H54 (cell line): ENCODE results near the gene TMC1.
"Not testable (repeated sequence)": the region's sequence is repeated elsewhere in the genome, so short reads cannot be mapped to it uniquely, and the experiment has no call there.

Experiments used
- DNase-seq: peaks from one replicate; pipeline ENCODE4 v3.0.0; 2011; ENCODE audit warnings: low spot score, mixed read lengths; ENCODE audit not compliant: insufficient read length
- FAIRE-seq: peaks from 3 replicates; lab custom pipeline; 2011; peaks lifted over from hg19 to GRCh38; lab: Jason Lieb, UNC
- POLR2A ChIP-seq: IDR thresholded peaks from 2 replicates; pipeline ENCODE4 v1.6.1; 2011; ENCODE audit warnings: low read depth, mild to moderate bottlenecking, low read length

The TMC1 gene

DNA sequence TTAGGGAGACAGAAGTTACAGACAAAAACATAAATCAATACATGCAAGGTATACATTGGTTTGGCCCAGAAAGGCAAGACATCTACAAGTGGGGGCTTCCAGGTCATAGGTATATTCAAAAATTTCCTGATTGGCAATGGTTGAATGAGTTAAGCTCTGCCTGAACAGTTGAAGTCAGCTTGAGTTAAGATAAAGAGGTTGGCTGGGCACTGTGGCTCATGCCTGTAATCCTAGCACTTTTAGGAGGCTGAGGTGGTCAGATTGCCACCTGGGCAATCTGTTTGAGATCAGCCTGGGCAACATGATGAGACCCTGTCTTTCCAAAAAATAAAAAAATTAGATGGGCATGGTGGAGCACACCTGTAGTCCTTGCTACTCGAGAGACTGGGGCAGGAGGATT is 16.3 kb downstream of the TMC1 start:
- FAIRE-seq (no peak), DNase-seq (no peak)
- TF ChIP-seq POLR2A = no peak

DNA sequence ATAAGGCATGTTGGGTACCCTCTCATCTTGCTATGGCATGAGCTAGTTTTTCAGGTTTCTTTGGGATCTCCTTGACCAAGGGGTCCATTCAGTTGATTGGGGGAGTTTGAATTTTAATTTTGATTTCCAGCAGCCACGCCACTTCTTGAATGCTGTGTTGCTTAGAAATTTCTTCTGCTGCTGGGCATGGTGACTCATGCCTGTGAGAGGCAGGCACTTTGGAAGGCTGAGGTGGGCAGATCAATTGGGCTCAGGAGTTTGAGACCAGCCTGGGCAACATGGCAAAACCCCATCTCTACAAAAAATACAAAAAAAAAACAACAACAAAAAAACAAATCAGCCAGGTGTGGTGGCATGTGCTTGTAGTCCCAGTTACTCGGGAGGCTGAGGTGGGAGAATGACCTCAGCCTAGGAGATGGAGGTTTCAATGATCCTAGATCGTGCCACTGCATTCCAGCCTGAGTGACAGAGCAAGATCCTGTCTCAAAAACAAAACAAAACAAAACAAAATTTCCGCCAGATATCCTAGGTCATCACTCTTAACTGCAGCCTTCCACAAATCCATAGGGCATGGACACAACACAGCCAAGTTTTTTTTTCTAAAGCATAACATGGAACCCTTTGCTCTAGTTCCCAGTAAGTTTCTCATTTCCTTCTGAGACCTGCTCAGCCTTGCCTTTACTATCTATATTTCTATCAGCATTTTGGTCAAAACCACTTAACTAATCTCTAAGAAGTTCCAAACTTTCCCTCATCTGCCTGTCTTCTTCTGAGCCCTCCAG is 17.7 kb downstream of the TMC1 start:
- no peak for TF ChIP-seq POLR2A
- DNase-seq (no peak), FAIRE-seq (no peak)

DNA sequence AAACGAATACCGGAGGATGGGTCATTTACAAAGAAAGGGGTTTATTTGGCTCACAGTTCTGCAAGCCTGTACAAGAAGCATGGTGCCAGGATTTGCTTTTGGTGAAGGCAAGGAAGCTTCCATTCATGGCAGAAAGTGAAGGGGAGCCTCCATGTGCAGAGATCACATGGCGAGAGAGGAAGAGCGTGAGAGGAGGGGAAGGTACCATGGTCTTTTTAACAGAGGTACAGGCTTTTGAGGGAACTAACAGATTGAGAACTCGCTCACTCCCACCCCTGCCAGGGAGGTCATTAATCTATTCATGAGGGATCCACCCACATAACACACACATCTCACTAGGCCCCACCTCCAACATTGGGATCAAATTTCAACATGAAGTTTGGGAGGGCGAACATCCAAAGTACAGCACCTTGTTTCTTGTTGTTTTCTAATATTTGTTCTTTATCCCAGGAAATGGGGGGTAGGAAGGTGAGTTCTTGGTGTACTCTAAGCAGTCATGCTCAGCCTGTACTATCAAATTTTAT is 18.5 kb downstream of the TMC1 start:
- TF ChIP-seq POLR2A = no peak
- DNase-seq (no peak), FAIRE-seq (peak; percentile 23)

DNA sequence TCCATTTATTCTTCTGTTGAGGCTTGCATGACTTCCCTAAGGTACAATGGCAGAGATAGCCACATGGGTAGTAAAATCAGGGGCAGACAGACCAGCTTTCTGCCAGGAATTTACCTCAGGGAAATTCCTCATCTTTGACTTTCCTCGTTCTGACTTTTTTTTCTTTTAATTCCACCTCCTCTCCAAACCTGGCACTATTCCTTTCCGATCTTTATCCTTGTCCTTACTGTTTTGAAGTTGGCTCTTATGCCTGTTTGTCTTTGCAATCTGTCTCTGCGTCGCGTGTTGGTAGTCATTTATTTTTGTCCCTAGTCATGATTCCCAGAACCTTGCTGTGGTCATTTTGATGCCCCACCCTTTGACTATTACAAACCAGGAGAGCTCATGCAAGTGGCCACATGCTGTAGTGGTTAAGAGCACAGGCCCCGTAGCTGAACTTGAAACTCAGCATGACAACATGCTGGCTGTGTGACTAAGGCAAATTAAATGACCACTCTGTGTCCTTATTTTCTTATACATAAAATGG is 19.0 kb downstream of the TMC1 start:
- no peak for TF ChIP-seq POLR2A
- DNase-seq (no peak), FAIRE-seq (peak; percentile 80)

DNA sequence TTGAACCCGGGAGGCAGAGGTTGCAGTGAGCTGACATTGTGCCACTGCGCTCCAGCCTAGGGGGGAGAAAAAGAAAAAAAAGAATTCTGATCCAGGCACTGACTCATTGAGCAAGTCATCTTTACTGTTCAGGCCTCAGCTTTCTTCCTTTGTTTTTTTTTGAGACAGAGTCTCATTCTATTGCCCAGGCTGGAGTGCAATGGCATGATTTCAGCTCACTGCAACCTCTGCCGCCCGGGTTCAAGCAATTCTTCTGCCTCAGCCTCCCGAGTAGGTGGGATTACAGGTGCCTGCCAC is 21.1 kb downstream of the TMC1 start:
- FAIRE-seq, DNase-seq: not testable (repeated sequence)

DNA sequence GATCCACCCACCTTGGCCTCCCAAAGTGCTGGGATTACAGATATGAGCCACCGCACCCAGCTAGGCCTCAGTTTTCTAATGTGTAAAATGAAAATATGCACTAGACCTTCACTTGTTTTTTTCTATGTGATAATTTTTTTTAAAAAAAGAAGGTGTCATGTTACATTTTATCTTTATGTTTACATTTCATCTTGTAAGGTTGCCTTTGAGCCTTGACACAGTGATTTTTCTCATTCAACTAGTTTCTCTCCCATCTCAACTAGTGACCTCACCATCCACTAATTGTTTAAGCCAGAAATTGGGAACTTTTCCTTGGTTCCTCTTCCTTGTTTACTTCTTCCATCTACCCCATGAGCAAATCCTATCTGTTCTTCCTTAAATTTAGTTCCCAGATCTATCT is 21.5 kb downstream of the TMC1 start:
- DNase-seq (no peak), FAIRE-seq (no peak)
- no peak for TF ChIP-seq POLR2A

DNA sequence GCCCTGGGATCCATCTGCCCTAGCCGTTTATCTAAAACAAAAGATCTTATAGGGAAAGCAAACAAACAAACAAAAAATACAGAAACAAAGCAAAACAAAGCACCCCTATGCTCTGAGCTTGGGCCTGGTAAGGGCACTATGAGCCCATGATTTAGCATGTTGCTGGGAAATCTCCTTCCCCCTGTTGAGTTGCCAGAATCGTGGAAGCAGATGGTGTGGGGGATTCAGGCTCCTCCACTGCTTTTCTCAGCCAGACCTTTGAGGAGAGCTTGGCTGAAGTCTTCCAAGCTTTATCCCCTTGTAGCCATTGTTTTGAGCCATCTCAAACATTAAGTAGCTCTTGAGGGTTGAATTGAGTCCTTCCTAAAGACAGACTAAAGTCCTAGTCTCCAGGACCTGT is 29.9 kb downstream of the TMC1 start:
- DNase-seq (no peak), FAIRE-seq (no peak)
- no peak for TF ChIP-seq POLR2A

DNA sequence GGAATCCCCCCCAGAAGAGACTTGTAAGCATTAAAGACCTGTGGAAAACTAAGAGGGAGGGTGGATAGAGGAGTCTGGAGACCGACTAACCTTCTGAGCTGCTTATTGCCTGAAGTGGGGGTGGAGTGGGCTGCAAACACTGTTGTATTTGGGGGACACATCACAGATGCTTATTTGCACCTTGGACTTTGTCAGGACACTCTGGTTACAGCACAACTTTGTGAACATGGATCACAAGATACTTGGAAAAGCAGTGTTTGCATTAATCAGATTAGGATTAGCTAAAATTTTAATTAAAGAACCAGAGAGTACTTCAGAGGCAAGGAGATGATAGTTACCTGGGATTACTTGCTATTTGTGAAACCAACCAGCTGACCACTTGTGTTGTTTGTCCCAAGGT is 30.9 kb downstream of the TMC1 start:
- no peak for DNase-seq
- no peak for FAIRE-seq
- TF ChIP-seq POLR2A = no peak

DNA sequence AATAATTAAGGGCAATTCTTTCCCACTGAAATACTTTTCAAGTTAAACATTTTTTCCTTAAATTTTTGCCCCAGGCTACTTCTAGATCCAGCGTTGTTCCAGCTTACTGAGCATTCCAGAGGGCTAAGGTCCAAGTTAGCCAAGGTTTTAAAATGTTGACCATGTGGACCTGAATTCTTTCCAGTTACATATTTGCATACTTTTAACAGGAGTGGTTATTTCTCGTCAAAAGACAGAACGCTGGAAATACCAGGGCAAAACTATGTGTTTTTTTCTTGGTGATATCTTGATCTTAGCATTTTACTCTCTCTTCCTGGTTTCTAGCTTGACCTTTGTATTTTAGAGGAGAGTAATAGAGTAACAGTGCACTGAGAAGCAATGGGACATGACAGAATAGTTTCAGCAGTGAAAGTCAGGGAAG is 32.8 kb downstream of the TMC1 start:
- no peak for TF ChIP-seq POLR2A
- no peak for DNase-seq
- peak; percentile 83 for FAIRE-seq

DNA sequence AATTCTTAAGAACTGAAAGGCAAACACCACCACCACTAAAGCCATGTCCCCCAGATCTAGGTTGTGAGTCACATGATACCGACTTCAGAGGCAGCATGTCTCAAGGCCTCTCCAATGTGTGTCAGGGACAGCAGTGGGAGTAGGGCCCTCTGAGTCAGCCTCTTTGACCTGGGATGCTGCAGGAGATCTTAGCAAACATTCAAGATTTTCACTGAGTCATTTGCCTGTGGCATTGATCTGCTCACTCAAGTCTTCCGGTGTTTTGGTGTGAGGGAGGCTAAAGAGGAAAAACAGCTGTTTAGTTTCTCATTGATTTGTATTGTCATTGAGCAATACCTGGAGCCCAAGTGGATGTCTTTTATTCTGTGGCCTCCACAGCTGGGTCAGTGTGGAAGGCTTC is 36.1 kb downstream of the TMC1 start:
- DNase-seq (peak; percentile 88), FAIRE-seq (peak; percentile 99)
- TF ChIP-seq POLR2A = no peak

DNA sequence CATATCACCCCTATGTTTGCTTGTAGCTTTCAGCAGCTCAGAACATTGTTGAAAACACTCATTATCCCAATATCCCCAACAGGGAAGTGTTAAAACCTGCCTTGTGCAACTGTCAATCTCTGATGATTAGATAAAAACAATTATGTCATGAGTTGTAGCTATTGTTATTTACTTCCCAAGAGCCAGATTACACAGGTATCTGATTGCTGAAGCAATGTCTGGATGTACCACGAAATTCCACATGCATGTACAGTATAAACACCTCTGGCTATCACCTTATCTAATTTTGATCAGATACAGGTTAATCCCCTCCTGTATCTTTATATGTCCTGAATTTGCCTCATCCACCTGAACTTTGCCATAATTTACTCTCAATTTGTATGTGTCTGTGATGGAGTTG is 38.7 kb downstream of the TMC1 start:
- TF ChIP-seq POLR2A = no peak
- FAIRE-seq = no peak
- no peak for DNase-seq

DNA sequence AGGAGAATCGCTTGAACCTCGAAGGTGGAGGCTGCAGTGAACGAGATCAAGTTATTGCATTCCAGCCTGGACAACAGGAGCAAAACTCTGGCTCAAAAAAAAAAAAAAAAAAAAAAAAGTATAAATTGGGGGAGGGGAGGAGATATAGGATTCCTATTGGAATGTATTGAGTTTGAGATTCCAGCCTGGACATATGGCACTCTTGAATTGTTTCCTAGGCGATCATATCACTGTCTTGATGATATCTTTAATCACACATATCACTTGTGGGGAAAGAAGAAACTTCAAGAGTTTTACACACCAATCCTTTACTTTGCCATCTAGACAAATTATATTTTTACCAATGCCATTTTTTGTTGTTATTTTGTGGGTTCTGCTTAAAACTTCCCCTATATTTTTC is 42.4 kb downstream of the TMC1 start:
- DNase-seq (no peak), FAIRE-seq (no peak)
- TF ChIP-seq POLR2A = no peak

DNA sequence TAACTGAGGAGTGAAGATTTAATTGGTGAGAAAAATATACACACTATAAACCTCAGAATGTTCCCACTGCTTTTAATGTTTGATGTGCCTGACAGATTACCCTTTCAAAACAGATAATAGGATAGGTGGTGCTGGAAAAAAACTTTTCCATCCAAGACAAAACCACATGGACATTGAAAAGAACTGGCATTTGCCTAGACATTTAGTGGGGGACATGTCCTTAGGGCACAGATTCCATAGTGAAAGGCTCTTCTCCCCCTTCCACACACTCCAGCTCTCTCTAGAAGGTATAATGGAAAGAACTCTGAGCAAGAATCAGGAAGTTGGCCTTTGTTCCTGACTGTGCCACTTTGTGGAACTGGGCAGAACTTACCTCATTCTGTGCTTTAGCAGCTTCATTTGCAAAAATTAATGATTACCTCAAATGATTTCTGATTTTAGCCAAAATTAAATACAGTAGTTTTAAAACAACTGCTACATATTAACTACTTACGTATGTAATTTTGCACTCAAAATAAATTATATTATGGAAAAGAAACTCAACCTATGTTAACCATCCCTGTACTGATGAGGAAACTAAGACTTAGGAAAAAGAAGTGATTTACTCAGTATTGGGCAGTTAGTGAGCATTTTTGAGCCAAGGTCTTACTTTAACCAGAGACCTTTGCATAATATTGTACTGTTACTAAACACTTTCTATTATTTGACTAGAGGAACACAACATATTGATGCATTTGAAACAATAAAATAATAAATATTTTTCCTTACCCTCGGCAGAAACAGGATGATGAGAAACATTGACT is 43.3 kb downstream of the TMC1 start:
- DNase-seq (no peak), FAIRE-seq (no peak)
- TF ChIP-seq POLR2A = no peak

DNA sequence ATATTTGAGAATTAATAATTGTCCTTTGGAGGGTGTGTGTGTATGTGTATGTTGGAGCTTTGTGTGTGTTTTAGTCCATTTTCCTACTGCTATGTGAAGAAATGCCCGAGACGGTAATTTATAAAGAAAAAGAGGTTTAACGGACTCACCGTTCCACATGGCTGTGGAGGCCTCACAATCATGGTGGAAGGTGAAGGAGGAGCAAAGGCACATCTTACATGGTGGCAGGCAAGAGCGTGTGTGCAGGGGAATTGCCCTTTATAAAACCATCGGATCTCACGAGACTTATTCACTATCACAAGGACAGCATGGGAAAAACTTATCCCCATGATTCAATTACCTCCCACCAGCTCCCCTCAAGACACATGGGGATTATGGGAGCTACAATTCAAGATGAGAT is 44.1 kb downstream of the TMC1 start:
- TF ChIP-seq POLR2A = no peak
- no peak for DNase-seq
- no peak for FAIRE-seq
